ENCODE results near the gene SHANK2.

Gene SHANK2

DNA sequence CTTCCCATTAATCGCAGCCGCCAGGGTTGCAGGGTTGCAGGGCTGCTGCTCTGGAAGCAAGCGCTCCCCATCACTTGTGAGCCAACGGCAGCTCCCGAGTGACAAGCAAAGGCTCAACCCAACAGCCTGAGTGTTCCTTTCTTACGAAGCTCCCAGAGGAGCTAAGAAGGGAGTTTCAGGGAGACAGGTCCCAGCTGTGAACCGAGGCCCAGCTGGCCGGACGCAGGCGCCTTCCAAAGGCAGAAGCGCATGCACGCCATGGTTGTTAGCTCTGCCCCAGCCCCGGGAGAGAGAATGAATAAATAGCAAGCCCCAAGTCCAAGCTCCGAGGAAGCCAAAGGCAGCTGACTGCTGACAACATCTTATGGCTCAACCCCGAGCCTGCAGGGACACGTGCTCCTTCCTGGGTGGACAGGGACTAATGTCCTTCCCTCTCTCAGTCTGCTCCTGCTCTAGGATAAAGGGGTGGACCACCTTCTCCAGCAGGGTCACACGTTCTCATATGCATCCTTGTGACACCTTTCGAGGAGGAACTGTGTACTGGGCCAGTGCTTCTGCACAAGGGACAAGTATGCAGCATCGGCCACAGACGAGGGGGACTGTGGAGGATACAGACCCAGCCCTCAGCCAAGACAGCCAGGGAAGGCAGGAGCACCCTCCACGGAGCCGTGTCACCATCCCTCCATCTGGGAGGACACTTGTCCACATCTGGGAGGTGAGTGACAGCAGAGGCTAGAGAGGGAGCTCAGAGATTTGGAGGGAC, 29.9 kb downstream of the SHANK2 start:
- DNase-seq (ENCODE audit: low read depth), result no peak

DNA sequence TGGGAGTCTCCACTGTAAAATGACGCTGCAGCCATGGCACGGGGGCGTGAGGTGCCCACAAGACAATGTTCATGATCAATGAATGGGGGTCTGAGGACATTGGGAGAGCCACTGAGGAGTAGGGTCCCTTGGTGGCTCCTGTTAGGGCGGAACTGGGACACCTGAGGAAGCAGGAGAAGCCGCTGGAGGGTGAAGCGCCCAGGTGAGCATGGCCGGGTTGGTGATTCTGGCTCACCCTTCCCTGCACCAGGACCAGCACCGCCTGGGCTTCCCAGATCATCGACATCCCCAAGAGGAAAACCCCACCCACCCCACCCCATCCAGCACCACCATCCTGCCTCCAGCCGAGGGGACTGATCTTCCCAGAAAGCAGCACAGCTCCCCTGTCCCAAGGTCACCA, 30.6 kb downstream of the SHANK2 start:
- no peak for DNase-seq (ENCODE audit: low read depth)

DNA sequence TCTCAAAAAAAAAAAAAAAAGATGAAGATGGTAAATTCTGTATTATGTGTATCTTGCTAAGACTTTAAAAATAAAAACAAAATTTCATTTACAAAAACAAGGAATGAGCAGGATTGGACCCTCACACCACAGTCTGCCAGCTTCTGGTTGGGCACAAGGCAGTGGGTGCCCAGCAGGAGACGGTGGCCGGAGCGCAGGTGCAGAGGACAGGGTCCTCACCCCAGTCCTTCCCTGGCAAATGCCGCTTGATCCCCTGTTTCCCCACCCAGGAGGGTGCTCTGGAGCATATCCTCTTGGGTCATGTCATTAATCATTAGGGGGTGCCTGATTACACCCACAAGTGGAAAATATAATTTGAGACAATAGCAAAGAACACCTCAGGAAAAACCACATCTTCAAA, 31.2 kb downstream of the SHANK2 start:
- DNase-seq (ENCODE audit: low read depth), result no peak

DNA sequence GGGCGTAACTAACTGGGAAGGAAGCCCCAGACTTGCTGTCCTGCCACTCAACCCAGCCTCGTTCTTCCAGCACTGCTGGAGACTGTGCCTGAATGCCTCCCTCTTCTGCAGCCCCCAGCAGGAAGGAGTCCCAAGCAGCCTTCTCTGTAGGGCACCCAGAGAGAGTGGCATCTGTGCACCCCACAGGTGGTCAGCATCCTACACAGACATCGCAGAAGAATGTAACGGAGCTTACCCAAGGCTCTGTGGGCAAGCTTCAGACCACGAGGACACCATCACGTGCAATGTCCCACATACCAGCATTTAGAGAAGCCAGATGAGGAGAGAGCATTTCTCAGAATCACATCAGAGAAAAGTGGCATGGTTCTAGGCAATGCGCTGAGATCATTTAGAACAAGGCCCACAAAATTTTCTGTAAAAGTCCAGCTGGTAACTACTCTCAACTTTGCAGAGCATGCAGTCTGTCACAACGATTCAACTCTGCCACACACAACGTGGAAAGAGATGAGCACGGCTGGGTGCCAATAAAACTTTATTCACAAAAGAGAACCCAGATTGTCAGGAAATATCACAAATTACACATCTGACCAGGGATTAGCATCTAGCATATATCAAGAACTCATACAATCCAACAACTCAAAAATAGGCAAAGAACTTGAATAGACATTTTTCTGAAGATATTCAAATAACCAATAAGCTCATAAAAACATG, 33.4 kb downstream of the SHANK2 start:
- DNase-seq (ENCODE audit: low read depth), result no peak

DNA sequence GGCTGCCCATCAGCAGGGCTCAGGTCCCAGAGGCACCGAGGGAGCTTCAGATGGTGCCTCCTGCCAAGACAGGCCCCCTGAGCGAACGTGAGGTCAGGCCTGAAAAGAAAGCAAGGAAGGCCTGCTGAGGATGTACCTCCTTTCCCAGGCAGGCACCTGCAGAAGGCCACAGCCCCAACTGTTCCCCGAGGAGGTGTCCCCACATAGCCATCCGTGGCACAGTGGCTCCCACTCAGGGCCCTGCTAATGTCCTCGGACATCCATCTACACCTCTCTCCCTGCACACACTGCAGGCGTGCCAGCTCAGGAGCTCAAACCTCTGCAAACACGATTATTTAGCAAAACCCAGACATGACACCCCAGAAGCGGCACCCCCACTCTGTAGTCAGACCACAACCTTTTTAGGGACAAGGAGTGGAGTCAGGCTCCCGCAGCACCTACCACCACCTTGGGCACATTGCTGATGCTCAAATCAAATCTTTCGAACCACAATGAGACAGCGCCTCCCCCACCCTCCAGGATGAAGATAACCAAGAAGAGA, 36.9 kb downstream of the SHANK2 start:
- no peak for DNase-seq (ENCODE audit: low read depth)

DNA sequence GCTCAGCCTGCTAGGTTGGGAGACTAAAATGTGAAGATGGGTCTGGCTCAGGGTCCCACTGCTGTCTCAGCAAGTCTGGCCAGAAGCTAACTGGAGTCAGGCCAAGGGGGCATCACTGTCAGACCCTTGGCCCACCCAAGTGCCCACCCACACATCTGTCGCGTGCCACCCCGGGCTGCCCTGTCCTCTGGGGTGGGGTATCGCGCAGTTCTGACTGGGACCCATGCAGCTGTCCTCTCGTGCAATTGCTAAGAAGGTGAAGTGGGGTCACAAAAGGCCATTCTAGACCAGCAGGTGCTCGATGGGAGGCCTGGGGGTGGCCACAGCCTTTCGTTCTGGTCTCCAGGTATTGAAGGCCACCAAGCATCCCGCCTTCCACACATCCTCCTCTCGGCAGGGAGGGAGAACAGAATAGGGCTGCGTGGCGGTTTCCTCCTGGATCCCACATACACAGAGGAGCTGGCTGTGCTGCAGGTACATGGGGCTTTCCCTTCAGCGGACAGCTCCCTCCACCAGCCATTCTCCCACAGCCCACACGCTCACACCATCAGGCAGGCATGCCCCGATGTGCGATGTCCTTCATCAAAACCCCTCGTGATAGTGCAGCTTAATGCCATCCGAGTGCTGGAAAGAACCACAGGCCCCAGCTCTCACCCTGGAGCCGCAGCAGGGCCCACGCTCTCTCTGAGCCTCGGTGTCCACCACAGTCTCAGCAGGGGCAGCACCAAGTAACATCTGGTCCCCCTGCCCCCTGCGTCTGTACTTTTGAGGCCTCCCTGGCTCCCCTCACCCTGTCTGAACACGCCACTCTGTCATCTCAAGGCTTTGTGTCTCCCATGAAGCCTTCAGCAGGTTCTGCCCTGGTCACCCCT, 37.6 kb downstream of the SHANK2 start:
- no peak for DNase-seq (ENCODE audit: low read depth)

DNA sequence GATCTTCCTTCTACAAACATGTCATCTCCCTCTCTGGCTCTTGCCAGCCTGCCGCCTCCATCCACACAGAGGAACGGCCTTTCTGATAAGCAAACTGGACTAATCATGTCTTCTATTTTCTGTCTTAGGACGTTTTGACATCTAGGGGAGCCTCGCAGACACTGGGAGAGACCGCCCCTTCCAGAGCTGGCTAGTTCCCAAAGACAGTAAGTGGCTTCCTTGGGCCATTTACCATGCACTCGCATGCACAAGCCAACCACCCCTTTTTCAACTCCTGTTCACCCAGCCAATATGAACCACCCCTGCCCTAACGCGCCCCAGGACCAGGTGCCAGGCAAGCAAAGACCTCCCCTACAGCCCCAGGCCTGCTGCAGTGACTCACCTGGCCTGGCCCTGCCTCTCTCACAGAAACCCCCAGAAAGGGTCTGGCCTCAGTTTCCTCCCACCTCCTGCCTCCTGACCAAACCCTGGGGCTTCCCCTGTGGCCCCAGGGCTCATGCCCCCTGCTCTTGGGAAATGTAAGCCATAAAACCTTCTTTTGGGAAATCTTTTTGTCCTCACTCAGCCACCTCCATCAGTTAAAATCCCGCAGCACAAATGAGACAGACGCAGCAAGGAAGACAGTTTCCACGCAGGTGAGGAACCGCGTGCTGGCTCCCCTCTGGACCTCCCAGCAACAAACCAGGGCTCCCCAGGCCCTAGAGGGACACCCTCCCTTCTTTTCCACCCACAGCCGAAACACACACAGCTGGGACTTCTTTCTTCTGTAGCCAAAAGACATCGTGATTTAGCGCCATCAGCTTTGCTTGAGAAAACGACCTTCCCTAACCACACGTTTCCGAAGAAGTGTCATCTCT, 38.5 kb downstream of the SHANK2 start:
- no peak for DNase-seq (ENCODE audit: low read depth)

DNA sequence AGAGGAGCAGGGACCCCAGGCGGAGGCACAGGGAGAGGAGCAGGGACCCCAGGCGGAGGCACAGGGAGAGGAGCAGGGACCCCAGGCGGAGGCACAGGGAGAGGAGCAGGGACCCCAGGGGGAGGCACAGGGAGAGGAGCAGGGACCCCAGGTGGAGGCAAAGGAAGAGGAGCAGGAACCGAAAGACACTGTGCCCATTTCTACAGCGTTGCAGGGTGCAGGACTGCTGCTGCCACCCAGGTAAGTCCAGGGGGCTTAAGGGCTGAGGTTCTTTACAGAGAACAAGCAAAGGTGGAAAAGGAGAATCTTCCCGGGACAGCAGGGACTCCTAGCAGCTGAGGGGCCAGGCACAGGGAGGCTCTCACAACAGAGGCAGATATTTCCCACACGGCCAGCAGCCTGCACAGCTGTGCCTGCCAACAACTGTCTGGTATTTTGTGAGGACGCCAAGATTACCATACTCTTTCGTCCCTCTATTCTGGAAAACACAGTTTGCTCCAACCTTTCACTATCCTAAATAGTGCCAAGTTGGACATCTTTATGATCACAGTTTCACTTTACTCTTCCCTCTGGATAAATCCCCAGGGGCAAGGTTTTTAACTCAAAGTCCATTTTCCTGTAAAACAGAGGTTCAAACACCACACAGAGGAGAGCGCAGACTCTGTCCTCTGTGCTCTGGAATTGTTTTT, 39.4 kb downstream of the SHANK2 start:
- no peak for DNase-seq (ENCODE audit: low read depth)

DNA sequence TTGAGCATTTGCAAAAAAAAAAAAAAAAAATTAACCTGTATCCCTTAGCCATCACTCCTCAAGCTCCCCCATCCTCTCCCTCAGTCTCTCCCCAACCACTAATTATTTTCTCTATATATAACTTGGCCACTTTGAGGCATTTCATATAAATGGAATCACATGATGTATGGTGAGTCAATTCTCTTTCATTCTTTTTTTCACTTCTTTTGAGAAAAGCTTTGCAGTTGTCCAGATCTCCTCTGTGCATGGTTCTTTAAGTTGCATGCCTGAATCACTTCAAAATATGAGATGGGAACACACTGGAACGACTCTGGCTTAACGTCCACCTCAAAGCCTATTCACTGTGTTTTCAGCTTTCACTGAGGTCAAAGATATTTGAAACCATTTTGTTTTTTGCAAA, 40.7 kb downstream of the SHANK2 start:
- no peak for DNase-seq (ENCODE audit: low read depth)

DNA sequence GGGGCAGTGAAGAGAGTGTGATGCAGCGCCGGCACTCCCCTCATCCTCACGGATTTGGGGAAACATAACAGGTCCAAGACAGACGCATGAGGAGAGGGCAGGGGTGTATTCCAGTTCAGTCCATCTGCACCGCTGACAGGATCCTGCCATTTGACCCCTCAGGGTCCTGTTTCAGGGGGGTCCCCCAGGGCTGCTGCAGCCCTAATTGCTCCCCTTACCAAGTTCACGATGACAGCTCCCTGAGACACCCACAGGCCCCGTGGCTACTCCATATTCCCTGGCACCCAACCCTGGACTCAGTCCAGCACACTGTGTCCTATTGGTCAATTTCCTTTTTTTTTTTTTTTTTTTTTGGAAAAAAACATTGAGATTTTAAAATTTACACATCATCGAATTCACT, 41.5 kb downstream of the SHANK2 start:
- no peak for DNase-seq (ENCODE audit: low read depth)

DNA sequence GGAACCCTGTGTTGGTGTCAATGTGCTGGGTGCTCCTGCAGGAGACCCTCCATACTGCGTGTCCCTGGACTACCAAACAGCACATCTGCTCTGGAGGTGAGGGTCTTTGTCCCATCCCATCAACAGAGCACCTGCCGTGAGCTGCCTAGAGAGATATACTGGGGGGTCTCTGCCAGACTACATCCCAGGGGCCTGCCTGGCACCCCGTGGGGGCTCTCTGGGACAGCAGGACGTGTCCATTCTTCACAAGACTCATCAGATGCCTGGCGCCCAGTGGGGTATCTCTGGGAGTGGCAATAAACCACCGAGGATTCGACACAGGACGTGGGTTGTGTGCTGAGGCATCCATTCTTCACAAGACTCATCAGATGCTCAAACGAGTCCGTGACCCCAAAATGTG, 42.7 kb downstream of the SHANK2 start:
- DNase-seq (ENCODE audit: low read depth), result no peak

DNA sequence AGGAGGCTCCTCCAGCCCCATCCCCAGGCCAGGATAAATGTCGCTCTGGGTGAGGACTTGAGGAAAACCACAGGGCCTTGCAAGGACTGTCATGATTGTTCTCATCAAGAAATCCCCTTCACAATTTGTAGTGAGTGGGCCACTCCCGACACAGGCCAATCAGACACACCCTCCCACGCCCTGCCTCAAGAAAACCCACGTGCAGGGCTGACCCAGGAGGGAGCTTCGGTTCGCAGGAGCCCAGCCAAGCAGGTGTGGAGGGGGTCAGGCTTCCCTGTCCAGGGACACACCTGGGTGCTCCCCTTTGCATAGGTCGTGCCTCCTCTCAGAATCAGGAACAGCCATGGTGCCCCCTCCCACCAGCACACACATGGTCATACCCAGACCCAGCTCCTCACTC, 43.2 kb downstream of the SHANK2 start:
- no peak for DNase-seq (ENCODE audit: low read depth)

DNA sequence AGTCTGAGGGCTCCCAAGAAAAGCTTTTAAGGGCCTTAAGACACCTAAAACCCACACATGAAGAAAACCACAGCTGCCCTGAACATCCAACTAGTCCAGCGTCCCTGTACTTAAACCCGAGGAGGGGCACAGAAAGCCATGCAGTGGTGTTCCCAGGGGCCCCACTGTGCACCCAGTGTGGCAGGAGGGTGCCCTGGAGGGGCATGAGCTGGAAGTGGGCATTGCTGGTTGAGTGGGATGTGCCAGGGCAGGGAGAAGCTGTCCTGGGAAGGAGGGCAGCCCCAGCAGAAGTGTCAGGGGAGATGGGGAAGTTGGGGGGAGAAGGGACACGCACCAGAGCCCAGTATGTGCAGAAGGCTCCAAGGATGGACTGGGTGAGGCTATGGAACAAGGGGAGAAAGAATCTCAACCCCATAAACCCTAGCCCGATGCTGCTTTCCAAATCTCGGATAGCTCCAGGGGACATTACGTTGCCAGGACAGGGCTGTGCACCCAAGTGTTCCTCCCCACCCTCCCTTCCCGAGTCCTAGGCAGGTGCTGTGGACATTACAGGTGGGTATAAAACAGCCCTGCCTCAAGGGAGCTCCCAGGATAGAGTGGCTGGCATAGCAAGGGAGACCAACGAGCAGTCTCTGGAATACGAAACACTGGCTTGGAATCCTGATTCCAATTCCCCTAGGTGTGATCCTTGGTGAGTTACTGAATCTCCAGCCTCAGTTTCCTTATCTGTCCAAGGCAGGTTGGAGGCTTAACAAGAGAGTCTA, 44.2 kb downstream of the SHANK2 start:
- no peak for DNase-seq (ENCODE audit: low read depth)

DNA sequence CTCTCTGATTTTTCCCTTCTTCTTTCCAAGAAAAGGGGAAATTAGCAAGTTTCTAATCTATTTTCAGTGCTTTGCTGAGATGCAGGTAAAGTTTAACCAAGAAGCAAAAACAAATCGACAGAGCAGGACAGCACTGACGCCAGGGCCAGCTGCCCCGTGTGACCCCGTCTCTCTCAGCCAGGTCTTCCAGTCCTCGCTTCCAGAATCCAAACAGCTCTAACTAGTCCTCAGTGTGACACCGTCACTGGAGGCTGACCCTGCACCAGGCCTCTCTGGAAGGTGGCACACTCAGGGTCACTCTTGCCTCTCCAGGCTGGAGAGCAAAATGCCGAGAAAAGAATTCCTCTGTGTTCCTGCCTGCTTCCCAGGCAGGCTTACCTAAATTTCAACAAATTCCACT, 44.8 kb downstream of the SHANK2 start:
- DNase-seq (ENCODE audit: low read depth), result no peak

DNA sequence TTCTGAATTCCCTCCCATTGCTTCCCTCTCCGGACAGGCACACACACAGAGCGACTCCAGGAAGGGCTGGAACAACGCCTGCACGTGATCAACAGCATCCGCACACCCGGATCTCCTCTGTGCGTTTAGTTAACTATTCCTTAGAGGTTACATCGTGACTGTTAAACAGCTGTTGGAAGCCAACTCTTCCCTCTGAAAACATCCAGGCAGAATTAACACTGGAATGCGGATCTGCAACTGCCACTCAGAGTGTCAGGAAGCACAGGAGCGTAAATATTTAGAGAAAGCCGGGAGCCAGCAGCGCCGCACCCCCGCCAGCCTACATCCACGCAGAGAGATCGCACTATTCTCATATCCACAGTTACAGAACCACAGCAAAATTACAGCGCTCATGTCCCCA, 46.2 kb downstream of the SHANK2 start:
- DNase-seq (ENCODE audit: low read depth), result no peak

DNA sequence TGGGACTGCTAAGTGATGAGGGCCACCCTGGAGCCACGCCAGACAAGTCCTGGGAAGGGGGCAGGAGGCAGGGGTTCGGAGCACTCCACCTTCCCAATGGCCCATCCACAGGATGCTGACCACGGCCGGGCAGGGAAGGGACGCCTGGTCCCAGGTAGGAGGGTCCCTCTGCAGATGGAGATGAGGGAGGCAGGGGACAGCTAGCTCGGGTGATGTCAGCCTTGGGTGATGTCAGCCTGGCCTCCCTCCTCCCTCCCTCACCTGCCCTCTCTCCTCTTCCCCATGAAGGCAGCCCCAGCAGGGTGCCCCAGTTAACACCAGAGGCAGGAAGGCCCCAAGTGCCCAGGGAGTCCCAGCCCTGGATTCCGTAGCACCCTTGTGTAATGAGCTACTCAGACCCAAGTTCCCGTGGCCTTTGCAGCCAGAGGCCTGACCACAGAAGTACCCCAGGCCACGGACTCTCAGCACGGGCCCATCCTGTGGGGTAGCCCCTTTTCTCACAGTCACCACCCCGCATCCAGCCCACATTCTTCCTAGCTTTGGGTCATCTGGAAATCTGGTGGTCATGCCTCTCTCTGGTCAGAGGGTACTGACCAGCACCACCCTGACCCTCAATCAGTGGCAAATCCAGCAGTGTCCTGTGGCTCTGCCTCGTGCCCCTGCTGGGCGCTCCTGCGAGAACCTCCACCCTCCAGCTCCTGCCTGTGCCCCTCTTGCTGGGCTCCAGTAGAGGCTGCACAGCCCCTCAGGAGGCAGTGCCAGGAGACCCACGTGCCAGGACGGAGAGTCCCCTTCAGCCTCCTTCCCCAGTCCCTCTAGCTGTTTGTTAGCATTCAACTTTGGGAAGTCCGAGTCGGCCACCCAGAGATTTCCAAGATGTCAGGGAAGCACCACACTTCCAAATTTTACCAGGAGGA, 47.4 kb downstream of the SHANK2 start:
- DNase-seq (ENCODE audit: low read depth), result no peak

DNA sequence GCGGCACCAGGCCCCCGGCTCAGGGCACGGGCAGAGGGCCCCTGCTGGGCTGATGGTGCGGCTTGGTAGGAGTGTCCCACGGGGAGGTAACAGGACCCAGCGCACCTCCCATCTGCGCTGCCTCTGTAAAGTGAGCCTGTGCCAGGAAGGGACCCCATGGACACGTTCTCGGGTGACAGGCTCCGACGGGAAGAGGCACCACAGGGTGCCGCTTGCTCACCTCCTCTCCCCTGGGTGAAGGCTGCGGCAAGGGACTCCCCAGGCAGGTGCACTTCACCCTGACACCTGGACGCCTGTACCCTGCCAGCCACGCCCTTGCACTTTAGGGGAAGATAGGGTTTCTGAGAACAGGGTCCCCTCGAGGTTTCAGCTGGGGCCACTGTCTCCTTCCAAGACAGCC, 48.1 kb downstream of the SHANK2 start:
- DNase-seq (ENCODE audit: low read depth), result no peak

DNA sequence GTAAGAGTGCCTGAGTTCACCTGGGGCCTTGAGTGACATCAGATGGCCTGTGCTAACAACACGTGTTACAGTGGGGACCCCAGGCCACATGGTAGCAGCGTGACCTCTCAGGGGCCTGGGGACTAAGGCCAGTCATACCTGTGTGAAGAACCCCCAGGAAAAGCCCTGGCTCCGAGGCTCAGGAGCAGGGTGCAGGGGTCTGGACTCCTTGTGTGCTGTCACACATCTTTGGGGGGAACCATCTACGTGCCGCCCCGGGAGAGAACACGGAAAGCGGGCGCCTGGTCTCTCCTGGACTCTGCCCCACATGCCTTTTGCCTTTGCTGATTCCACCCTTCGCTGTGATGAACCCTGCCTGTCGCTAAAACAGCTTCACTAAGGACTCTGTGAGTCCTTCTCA, 48.7 kb downstream of the SHANK2 start:
- no peak for DNase-seq (ENCODE audit: low read depth)

DNA sequence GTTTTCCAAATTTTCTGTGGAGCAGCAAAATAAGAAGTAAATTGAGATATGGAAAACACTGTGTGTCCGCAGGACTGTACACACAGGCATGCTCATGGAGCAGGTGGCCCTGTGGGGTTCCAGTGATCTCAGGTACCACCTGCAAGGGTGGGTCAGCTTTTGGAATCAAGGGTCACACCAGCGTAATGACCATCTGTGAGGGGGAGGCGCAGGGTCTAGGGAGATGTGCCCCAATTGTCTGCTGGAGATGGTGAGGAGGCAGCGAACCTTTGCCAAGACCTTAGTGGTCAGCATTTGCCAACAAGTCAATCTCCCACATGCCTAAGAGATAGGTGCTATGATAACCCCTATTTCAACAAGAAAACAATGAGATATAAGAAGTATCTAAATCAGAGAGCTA, 49.4 kb downstream of the SHANK2 start:
- DNase-seq (ENCODE audit: low read depth), result no peak
